Activated CD4-positive, alpha-beta T cell treated with anti-CD3 and anti-CD28 coated beads, Interleukin-2, Interleukin-6, amounts not matched to agents 100 ng/mL and 50 ng/mL, durations not matched to agents 16 hours and 8 hours (primary cell): ENCODE measurements around the gene CFAP92.

Experiments used
- DNase-seq: peaks from one replicate; pipeline ENCODE4 v3.0.0-alpha.2; 2020

CFAP92 gene

DNA sequence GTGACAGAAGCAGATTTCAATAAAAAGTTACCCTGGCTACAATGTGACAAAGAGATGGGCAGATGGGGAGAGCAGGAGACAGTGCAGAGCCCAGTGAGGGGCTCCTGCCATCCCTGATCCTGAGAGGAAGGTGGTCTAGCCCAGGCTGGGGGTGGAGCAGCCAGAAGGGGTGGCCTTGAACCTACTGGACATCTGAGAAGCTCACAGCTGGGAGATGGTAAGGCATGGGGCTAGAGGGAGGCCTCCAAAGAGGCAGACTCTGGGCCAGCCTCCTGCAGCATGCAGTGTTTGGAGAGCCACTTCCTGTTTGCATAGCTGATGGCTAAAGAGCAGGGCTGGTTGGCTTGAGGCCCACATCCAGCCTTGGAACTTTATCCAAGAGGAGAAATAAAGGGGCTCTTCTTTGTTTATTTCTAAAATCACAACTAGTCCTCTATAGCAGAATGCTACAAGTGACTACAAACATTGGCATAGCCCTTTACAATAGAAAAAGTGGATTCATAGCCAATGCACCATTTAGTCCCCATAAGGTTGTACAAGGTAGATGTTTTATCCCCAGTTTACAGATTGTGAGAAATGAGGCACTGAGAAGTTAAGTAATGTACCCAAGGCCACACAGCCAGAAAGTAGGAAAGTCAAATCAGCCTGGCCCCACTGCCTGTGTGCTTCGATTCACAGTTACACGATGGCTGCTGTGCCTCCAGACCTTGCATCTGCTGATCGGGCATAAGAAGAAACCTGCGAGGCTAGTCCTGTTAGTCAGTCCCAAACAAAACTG is 11.8 kb upstream of the CFAP92 start:
- no peak for DNase-seq

DNA sequence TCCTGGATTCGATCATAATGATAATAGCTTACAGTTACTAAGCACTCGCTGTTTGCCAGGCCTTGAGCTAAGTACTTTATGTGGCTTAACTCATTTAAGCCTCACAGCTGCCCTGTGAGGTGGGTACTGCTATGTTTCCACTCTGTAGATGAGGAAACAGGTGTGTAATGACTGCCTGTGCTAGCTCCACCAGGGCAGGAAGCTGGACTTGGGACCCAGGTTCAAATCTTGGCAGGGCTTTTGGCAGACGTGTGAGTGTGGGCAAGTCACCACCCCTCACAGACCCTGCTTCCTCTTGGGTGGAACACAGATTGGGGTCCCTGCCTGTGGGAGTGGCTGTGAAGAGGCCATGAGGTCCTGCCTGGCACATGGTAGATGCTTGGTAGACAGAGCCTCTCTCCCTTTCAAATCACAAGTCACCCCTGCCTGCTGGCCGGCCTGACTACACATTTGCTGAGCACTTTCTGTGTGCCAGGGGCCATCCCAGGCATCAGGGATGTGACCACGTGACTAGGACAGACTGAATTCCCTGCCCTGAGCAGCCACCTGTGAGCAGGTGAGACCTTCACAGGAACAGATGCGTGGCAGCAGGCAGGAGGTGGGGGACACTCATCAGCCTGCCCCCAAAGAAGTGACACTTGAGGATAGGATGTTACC is 10.9 kb upstream of the CFAP92 start:
- no peak for DNase-seq

GRCh38 chr3:129003578-129004112 is 9.8 kb upstream of the CFAP92 start:
- DNase-seq = peak; percentile 33

DNA sequence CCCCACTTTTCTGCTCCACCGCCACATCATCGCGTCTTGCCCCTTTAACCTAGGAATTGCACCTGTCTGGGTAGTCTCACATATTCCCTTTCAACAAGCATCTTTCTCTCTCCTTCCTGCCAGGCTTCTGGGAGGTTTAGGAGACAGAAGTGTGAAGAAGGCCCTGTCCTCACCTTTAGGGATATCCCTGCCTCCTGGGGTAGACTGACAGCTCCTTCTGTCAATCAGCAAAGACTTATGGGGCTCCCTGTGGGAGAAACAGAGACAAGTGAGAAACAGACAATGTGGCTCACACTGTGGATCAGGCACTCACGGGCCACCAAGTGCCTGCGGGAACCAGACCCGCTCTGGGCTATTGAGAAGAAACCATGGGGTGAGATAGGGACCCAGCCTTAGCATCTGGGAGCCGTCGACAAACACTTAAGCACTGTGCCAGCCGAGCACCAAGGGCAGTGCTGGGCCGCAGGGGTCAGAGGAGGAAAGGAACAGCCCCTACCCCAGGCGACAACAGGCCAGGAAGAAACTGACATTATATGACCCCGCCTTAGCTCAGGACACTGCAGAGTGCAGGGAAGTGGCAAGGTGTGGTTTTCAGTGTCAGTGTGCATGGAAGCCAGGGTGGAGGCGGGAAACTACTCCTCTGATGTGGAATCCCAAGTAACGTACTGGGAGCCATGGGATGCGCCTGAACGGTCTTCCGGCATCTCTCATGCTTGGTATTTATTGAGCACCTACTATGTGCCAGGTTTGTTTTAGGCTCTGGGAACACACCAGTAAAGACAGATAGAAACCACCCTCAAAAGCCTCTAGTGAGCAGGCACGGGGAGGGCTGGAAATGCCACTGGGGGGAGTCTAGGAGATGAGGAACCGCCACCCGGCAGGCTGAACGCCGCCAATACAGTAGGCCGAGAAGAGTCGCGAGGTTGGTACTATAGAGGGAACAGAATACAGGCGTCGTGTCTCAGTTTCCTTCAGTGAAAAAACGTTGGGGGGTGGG is 9.0 kb upstream of the CFAP92 start:
- no peak for DNase-seq

DNA sequence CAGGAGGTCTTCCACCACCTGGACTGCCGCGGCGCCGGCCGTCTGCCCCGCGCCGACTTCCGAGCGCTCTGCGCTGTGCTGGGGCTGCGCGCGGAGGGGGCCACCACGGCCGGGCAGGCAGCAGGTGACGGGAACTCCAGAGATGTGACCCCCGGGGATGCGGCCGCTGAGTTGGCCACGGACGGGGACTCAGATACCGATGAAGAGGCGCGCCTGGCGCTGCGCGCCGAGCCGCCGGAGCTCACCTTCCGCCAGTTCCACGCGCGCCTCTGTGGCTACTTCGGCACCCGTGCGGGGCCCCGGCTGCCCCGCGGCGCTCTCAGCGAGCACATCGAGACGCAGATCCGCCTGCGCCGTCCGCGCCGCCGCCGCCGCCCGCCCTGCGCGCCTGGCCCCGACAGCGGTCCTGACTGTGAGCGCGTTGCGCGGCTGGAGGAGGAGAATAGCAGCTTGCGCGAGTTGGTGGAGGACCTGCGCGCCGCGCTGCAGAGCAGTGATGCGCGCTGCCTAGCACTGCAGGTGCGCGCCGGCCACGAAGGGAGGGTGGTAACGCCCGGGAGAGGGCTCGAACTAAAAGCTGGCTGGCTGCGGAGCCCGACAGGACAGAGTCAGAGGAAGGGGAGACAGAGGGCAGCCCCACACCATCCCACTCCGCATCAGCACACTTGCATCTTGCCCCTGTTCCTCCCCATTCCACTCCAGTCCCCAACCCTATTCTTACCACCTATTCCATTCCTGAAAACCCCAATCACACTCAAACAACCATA is 8.1 kb upstream of the CFAP92 start:
- peak; percentile 43 for DNase-seq

DNA sequence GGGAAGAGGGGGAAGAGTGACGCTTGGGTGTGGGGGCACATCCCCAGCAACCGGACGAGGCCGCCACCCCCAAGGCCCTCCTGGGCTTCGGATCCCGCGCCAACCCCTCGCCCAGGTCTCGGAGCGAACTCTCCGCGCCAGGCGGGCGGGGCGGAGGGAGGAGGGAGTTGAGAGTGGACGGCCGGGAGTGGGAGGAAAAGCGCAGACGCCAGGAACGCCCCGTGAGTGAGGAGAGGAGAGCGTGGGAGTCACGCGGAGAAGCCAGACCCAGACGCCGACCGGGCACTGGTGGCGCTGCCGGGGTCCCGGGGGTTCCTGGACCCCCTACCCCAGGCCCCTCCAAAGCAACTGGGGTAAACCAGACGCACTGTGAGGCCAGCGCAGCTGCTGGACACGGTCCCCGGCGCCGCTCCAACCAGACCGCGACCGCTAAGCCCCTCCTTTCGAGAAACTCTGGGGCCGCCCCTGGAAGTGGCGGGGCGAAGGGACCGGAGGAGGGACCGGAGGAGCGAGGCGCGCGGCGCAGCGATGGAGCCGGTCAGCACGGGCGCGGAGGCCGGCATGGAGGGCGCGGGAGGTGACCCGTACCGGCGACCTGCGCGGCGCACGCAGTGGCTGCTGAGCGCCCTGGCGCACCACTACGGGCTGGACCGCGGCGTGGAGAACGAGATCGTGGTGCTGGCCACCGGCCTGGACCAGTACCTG is 7.4 kb upstream of the CFAP92 start, which contains the start of gene EFCC1:
TSS of gene EFCC1 (plus strand) at position 204 of the 705 bp plus-strand sequence. CDS start at position 529, 325 bp downstream.
- DNase-seq = no peak

DNA sequence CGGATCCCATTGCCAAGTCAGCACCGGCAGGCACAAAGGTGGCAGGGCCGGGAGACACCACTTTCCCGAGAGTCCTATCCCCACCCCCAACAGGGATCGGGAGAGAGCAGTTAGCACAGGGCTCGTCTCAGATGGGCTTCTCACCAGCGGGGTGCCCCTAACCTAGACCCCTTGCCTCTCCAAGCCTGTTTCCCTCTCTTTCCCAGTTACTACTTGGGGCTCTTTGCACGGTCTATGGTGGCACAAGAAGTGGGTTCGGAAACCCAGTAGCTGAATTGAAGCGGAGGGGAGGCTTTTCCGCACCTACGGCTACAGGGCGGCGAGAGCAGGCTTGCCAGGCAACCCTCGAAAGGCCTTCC is 6.8 kb upstream of the CFAP92 start:
- DNase-seq = no peak

DNA sequence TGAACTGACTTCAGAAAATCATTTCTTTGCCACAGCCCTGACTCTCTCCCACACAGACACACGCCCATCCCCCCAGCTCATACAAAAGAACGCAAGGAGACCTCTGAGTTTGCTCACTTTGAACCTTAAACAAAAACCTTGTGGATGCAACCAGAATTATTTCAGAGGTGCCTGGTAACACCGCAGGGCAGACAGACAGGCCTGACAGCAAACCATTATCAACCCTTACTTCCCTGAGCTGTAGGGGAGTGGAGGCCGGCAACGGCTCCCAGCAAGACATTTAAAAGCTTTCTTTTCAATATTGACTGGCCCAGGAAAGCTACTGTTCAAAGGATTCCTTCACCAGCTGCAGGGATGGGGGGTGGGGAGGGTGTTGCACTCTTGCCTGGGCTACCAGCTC is 5.2 kb upstream of the CFAP92 start:
- DNase-seq = no peak

GRCh38 chr3:128998561-128998960 is 4.7 kb upstream of the CFAP92 start:
- no peak for DNase-seq

DNA sequence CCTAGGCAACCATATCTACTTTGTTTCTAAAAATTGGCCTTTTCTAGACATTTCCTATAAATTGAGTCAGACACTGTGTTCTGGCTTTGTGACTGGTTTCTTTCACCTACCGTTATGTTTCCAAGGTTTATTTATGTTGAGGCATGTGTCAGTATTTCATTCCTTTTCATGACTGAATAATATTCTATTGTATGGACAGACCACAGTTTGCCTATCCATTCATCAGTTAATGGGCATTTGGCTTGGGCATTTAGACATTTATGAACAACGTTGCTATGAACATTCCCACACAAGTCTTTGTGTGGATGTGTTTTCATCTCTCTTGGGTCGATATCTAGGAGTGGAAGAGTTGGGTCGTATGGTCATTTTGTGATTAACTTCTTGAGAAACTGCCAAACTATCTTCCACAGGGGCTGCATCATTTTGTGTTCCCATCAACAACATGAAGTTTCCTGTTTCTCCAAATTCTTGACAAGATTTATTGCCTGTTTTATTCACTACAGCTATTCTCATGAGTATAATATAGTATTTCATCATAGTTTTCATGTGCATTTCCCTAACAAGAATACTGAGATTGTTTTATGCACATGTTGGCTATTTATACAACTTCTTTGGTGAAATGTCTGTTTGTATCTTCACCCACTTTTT is 3.7 kb upstream of the CFAP92 start:
- no peak for DNase-seq

GRCh38 chr3:128996726-128997125 is 2.9 kb upstream of the CFAP92 start:
- no peak for DNase-seq

GRCh38 chr3:128996200-128996599 is 2.3 kb upstream of the CFAP92 start:
- no peak for DNase-seq

GRCh38 chr3:128995737-128996136 is 1.9 kb upstream of the CFAP92 start:
- DNase-seq = no peak

DNA sequence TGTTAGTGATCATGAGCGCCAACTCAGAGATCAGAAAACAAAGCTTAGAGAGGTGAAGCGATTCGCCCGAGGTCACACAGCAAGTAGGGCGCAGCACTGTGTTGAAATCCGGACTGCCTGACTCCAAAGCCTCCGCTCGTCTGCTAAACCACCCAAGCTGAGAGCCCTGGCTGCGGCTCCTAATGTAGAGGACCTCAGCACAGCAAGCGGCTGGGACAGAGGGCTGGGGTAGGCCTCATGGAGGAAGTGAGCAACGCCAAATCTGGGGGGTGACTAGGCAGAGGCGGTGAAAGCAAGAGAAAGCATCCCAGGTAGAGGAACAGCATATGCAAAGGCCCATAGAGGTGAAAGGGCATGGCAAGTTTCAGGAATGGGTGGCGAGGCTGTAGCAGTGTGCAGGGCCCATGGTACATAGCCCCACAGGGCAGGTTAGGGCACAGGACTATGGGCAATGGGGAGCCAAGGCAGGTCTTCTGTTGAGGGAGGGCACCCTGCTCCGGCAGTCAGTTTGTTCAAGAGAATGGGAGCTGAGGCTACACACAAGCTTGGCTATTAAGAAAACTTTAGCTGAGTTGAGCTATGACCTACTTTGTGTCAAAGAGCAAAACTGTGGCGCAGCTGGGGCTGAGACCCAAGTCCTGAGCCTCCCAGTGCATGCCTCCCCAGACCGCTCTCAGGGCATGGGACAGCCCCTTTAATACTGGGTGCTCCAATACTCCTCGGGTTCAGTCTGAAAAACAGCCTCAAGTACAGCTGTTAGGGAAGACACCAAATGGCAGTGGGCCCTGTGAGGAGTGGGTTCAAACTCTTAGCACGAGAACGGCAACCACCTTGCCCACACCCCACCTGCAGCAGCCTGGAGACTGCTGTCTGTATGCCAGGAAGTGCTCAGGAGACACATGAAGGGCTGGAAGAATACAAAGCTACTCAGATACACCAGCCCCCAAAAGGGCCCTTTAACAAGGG is 988 bp upstream of the CFAP92 start:
- DNase-seq = no peak

- DNase-seq = no peak
Observed at GRCh38 chr3:128994173-128994512, 267 bp upstream of the CFAP92 start.

DNA sequence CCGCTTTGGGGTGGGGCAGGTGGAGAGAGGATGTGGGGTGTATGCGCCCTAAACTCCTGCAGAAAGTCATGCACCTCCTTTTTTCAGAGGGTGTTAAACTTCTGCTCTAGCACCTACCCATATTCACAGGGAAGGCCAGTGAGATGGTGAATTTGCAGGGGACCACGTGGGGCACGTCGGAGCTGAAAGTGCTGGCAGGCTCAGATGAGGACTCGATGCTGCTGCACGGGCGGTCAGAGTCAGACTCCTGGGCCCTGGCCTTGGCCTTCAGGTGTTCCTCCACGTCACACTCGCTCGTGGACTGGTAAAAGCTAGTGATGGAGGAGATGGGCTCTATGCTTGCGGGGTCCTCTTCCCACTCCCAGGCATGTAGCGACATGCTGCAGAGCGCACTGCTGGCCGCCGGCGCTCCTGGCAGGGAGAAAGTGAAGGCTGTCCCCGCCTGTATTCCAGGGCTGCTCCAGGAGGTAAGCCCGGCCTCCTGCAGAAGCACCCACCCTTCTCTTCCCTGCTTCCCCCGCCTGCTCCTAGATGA is 883 bp downstream of the CFAP92 start:
- no peak for DNase-seq

DNA sequence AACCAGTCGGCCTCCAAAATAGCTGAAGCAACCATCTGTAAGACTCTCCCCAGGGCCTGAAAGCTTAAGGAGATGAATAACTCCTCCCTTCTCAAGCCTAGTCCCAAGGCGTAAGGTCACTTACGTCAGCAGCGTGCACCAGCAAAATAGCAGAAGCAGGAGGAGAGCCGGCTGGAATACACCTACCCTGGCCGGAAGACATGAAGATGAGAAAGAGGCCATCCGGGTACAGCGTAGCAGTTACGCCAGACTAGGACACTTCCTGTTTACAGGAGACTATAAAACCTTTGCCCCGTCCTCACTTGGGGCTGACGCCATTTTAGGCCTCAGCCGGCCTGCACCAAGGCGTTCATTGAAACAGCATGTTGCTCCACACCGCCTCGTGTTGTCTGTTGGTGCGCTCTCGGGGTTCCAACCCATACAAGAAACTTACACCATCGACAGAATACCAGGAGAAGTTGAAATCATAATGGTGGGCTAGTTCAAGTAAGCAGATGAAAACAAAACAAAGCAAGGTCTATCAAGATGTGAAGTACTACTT is 2.5 kb downstream of the CFAP92 start:
- no peak for DNase-seq

DNA sequence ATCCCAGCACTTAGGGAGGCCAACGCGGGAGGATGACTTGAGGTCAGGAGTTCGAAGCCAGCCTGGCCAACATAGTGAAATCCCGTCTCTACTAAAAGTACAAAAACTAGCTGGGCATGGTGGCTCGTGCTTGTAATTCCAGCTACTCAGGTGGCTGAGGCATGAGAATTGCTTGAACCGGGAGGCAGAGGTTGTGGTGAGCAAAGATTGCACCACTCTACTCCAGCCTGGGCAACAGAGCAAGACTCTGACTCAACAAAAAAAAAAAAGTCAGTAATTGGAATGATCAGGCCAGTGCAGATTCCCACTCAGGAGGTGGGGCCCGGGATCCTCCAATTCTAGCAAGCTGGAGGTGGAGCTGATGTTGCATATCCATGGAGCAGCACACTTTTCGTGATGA is 5.6 kb downstream of the CFAP92 start:
- DNase-seq = no peak
